GM06990 (cell line): Measurements from ENCODE around the gene TBXAS1.

ENCODE experiments used
- DNase-seq: peaks from one replicate; pipeline ENCODE4 v3.0.0-alpha.2; 2011; ENCODE audit not compliant: insufficient read length; ENCODE audit errors: extremely low read depth
- H3K27me3 ChIP-seq: replicated peaks from 2 replicates; pipeline ENCODE4 v1.6.0; 2011; ENCODE audit warnings: low read length; ENCODE audit not compliant: control insufficient read depth, insufficient read depth
- H3K36me3 ChIP-seq: 2 replicates; pipeline ENCODE4 v1.5.1; 2011; ENCODE audit warnings: low read length; ENCODE audit not compliant: control insufficient read depth, insufficient read depth
- H3K4me3 ChIP-seq: replicated peaks from 2 replicates; pipeline ENCODE4 v1.5.1; 2011; ENCODE audit warnings: low read depth, mild to moderate bottlenecking, control low read depth, low read length
- CTCF ChIP-seq: IDR thresholded peaks from 2 replicates; pipeline ENCODE4 v1.5.1; 2011; ENCODE audit warnings: low read length, control low read depth, mild to moderate bottlenecking, inconsistent platforms; ENCODE audit not compliant: insufficient read depth, poor library complexity, severe bottlenecking

The TBXAS1 gene

GRCh38 chr7:139797607-139798006, 31.5 kb upstream of the TBXAS1 start:
- Histone ChIP-seq H3K4me3 (no peak overlapping the region), H3K36me3 (no peaks in the 10 kb centered on the region; the same call in 1 of the 2 replicates), H3K27me3 (no peaks in the 10 kb centered on the region)
- TF ChIP-seq CTCF = no peak
- DNase-seq = no peak

- TF ChIP-seq CTCF = no peak
- no peaks in the 10 kb centered on the region for H3K27me3 ChIP-seq
- peak; percentile 29 for DNase-seq
- no peaks in the 10 kb centered on the region; the same call in 1 of the 2 replicates for H3K36me3 ChIP-seq
- H3K4me3 ChIP-seq = no peak overlapping the region
Measured at GRCh38 chr7:139798221-139798620, 30.8 kb upstream of the TBXAS1 start.

GRCh38 chr7:139798892-139799291, 30.2 kb upstream of the TBXAS1 start:
- H3K4me3 ChIP-seq = no peak overlapping the region
- H3K27me3 ChIP-seq = no peaks in the 10 kb centered on the region
- DNase-seq = no peak
- no peaks in the 10 kb centered on the region; the same call in 1 of the 2 replicates for H3K36me3 ChIP-seq
- TF ChIP-seq CTCF = no peak

GRCh38 chr7:139799586-139799985, 29.5 kb upstream of the TBXAS1 start:
- H3K4me3 ChIP-seq = no peak overlapping the region
- TF ChIP-seq CTCF = no peak
- DNase-seq = no peak
- no peaks in the 10 kb centered on the region; the same call in 1 of the 2 replicates for H3K36me3 ChIP-seq
- H3K27me3 ChIP-seq = no peaks in the 10 kb centered on the region

GRCh38 chr7:139804571-139804970, 24.5 kb upstream of the TBXAS1 start:
- no peak for TF ChIP-seq CTCF
- no peak for DNase-seq
- no peaks in the 10 kb centered on the region for H3K27me3 ChIP-seq
- H3K36me3 ChIP-seq = no peaks in the 10 kb centered on the region
- no peak overlapping the region for H3K4me3 ChIP-seq

- H3K4me3 ChIP-seq = no peak overlapping the region
- no peak for TF ChIP-seq CTCF
- H3K36me3 ChIP-seq = no peaks in the 10 kb centered on the region
- no peaks in the 10 kb centered on the region for H3K27me3 ChIP-seq
- no peak for DNase-seq
Measured at GRCh38 chr7:139807009-139807408, 22.1 kb upstream of the TBXAS1 start.
